Testis (tissue), 3 donors: ENCODE measurements around the gene EIF2S2. TPM values are rescaled to one million over a fixed set of nuclear protein-coding genes. Genes with fewer than 3 reads are reported as not detected.

Source experiments
- DNase-seq: peaks from one replicate; pipeline ENCODE4 v3.0.0-alpha.2; 2019
- H3K27ac ChIP-seq, 2 donors: fragments of 200-600 bp; sonication (generic); one replicate each; pipeline ENCODE4 v1.5.1; 2019
- H3K27me3 ChIP-seq: fragments of 200-600 bp; sonication (generic); one replicate; pipeline ENCODE4 v1.5.1; 2019
- H3K36me3 ChIP-seq: fragments of 200-600 bp; sonication (generic); one replicate; pipeline ENCODE4 v1.5.1; 2017; ENCODE audit warnings: low read depth; ENCODE audit errors: missing control alignments
- H3K4me1 ChIP-seq: fragments of 200-600 bp; sonication (generic); one replicate; pipeline ENCODE4 v1.5.1; 2019
- H3K4me3 ChIP-seq, 2 donors: fragments of 200-600 bp; sonication (generic); one replicate each; pipeline ENCODE4 v1.5.1; 2017 to 2019
- H3K9me3 ChIP-seq: fragments of 200-600 bp; sonication (generic); one replicate; pipeline ENCODE4 v1.5.1; 2017
- CTCF ChIP-seq, 3 experiments: fragments of 450-650 bp in 2 of 3; fragments of 200-600 bp in 1 of 3; sonication (generic) in 1 of 3; IDR thresholded peaks; one replicate each; pipeline ENCODE4 v1.5.1; 2016 to 2019; ENCODE audit warnings: antibody characterized with exemption in 3 of 3, mild to moderate bottlenecking in 2 of 3, moderate library complexity in 1 of 3
- POLR2A ChIP-seq: fragments of 450-650 bp; IDR thresholded peaks from one replicate; pipeline ENCODE4 v1.6.1; 2017; ENCODE audit warnings: antibody characterized with exemption, mild to moderate bottlenecking, moderate library complexity
- WGBS, 2 donors: methylation state at CpG; one replicate each; pipeline ENCODE4 v1.1.5; 2018; 5-methylcytosine and 5-hydroxymethylcytosine counted together
- intact Hi-C: fragments of 100-400 bp; cut with DNase I; formaldehyde crosslinking; loops from one replicate; pipeline ENCODE4 v1.15.1; 2023; ENCODE audit warnings: low total_unique reads
- polyA plus RNA-seq: library from polyadenylated mRNA; stranded (reverse); fragments of 350-450 nt; fragmentation: Illumina TruSeq; extraction: RNeasy Lipid Tissue Mini Kit (QIAGEN cat#74804); gene quantifications from one replicate; pipeline ENCODE4 v1.2.3, GENCODE V29; 2014; ENCODE audit warnings: low read depth, low replicate concordance; ENCODE audit not compliant: insufficient read depth
- total RNA-seq, 2 donors: library from RNA; depleted of rRNA; stranded (reverse); fragments of >200 nt; gene quantifications; one replicate each; pipeline ENCODE4 v1.2.3, GENCODE V29; 2016

EIF2S2 gene
- total and polyA plus RNA-seq, 3 donors from 2014 or later, result 41.9 to 48.9 (median 45.4) TPM

GRCh38 chr20:34088305-34089174 is 23.5 kb downstream of the EIF2S2 start:
- intact Hi-C loops, result no loop called here
- 82 to 86% methylated on average over 15 of the region's 15 CpGs for WGBS, 2 donors
- Histone ChIP-seq H3K36me3 (no peaks in the 10 kb centered on the region), H3K27ac (peak overlapping the region in 1 of 2 donors; percentile 13), H3K4me3 (no peak overlapping the region), H3K27me3 (no peaks in the 10 kb centered on the region), H3K9me3 (no peaks in the 10 kb centered on the region), H3K4me1 (peaks cover under 1% of the 10 kb centered on the region)
- no peak for DNase-seq
- no peak for TF ChIP-seq POLR2A
- no peak for TF ChIP-seq CTCF (IDR thresholded peaks at IDR 0.05)

- intact Hi-C loops, result no loop called here
- H3K27me3 ChIP-seq, result no peaks in the 10 kb centered on the region
- no peak overlapping the region for H3K27ac ChIP-seq
- H3K4me1 ChIP-seq, result peaks cover 9% of the 10 kb centered on the region
- no peaks in the 10 kb centered on the region for H3K9me3 ChIP-seq
- DNase-seq, result no peak
- no peaks in the 10 kb centered on the region for H3K36me3 ChIP-seq
- 68 to 83% methylated on average over 5 of the region's 5 CpGs for WGBS, 2 donors
- TF ChIP-seq POLR2A, result no peak
- TF ChIP-seq CTCF (IDR thresholded peaks at IDR 0.05), result no peak
- no peak overlapping the region for H3K4me3 ChIP-seq
Observed at GRCh38 chr20:34085544-34086040, 26.5 kb downstream of the EIF2S2 start.

- intact Hi-C loops, result no loop called here
- Histone ChIP-seq H3K4me1 (peaks cover 9% of the 10 kb centered on the region), H3K36me3 (no peaks in the 10 kb centered on the region), H3K9me3 (no peaks in the 10 kb centered on the region), H3K27me3 (no peaks in the 10 kb centered on the region), H3K4me3 (no peak overlapping the region), H3K27ac (peak overlapping the region in 1 of 2 donors; percentile 26)
- TF ChIP-seq POLR2A, result no peak
- TF ChIP-seq CTCF (IDR thresholded peaks at IDR 0.05), result no peak
- DNase-seq, result no peak
- WGBS, 2 donors, result 81 to 90% methylated on average over 9 of the region's 9 CpGs
Observed at GRCh38 chr20:34084227-34084923, 27.7 kb downstream of the EIF2S2 start.

- no peak overlapping the region for H3K4me3 ChIP-seq
- WGBS, 2 donors, result 86 to 89% methylated on average over 2 of the region's 2 CpGs
- TF ChIP-seq CTCF (IDR thresholded peaks at IDR 0.05) (no peak), POLR2A (no peak)
- no peaks in the 10 kb centered on the region for H3K27me3 ChIP-seq
- peaks cover 9% of the 10 kb centered on the region for H3K4me1 ChIP-seq
- H3K36me3 ChIP-seq, result no peaks in the 10 kb centered on the region
- DNase-seq, result no peak
- intact Hi-C loops, result no loop called here
- peak overlapping the region in 1 of 2 donors; percentile 26 for H3K27ac ChIP-seq
- no peaks in the 10 kb centered on the region for H3K9me3 ChIP-seq
Observed at GRCh38 chr20:34083781-34084180, 28.3 kb downstream of the EIF2S2 start.
